OCI-LY3 (cell line): ENCODE results near the gene SRF.

Experiments used
- EZH2phosphoT487 ChIP-seq: fragments of 200-600 bp; shearing (Covaris generic); IDR thresholded peaks from 2 replicates; pipeline ENCODE4 v1.6.1; 2018; ENCODE audit warnings: antibody characterized with exemption, mixed run types, low read depth
- TF ChIP-seq, protein P1 (sequence below): fragments of 200-600, 300-600 bp; sonication (generic); IDR thresholded peaks from 2 replicates; pipeline ENCODE4 v1.5.1; 2014; ENCODE audit warnings: antibody characterized with exemption, low read length, low read depth

DNA sequence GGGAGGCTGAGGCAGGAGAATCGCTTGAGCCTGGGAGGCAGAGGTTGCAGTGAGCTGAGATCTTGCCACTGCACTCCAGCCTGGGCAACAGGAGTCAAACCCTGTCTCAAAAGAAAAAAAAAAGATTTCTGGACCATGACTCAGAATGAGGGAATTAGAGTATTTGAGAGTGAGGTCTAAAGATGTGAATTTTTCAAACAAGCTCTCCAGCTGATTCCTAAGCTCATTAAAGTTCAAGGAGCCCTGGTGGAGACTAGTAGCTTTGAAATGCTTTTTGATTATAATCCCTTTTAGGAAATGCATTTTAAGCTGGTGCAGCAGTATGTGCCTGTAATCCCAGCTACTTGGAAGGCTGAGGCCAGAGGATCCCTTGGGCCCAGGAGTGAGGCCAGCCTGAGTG lies 21.8 kb upstream of the SRF start:
- TF ChIP-seq, protein P1, sequence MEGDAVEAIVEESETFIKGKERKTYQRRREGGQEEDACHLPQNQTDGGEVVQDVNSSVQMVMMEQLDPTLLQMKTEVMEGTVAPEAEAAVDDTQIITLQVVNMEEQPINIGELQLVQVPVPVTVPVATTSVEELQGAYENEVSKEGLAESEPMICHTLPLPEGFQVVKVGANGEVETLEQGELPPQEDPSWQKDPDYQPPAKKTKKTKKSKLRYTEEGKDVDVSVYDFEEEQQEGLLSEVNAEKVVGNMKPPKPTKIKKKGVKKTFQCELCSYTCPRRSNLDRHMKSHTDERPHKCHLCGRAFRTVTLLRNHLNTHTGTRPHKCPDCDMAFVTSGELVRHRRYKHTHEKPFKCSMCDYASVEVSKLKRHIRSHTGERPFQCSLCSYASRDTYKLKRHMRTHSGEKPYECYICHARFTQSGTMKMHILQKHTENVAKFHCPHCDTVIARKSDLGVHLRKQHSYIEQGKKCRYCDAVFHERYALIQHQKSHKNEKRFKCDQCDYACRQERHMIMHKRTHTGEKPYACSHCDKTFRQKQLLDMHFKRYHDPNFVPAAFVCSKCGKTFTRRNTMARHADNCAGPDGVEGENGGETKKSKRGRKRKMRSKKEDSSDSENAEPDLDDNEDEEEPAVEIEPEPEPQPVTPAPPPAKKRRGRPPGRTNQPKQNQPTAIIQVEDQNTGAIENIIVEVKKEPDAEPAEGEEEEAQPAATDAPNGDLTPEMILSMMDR = no peak
- no peak for TF ChIP-seq EZH2phosphoT487
